Measurements from ENCODE around the gene MINDY4. TPM values are rescaled to one million over a fixed set of nuclear protein-coding genes. Genes with fewer than 3 reads are reported as not detected.

MINDY4 gene
- total and polyA plus RNA-seq, 2 of the 13 experiments (the other 11 are each of a cell fraction or from before 2014, with no cell fraction given), result not detected

DNA sequence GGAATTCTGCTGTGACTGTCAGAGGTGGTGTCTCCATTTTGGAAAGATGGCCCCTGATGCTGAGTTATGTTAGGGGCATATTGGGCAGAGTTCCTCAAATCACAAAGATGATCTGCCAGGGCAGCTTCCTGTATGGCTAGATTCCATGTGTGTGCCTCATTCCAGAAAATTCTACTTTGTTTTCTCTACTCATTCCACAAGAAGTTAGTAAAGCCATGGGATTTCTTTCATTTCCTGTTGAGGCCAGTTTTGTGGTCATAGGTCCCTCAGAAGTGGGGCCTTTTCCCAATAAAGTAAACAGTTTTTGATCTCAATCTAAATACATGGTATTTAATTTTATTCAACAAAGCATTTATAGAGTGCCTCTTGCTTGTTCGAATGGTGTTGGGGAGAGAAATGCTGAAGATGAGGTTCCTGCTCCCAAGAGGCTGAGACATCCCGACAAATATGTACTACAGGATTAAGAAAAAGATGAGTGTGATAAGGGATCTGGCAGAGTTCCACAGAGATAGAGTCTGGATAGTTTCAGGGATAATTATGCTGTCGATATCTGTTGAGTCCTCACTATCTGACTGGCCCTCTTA is 33.0 kb downstream of the MINDY4 start:
- no peak overlapping the region for H3K4me2 ChIP-seq (ENCODE audit: low read depth, low read length)
- in situ Hi-C loops (cut with HindIII; ENCODE audit: extremely low pct_ligation_motif_present, low pct_unique_long_range_greater_than_20kb), result loop anchor here (5.0 kb wide), 2 partner anchors 173 to 318 kb away; no protein-coding TSS in a partner anchor
- no peak for FAIRE-seq

DNA sequence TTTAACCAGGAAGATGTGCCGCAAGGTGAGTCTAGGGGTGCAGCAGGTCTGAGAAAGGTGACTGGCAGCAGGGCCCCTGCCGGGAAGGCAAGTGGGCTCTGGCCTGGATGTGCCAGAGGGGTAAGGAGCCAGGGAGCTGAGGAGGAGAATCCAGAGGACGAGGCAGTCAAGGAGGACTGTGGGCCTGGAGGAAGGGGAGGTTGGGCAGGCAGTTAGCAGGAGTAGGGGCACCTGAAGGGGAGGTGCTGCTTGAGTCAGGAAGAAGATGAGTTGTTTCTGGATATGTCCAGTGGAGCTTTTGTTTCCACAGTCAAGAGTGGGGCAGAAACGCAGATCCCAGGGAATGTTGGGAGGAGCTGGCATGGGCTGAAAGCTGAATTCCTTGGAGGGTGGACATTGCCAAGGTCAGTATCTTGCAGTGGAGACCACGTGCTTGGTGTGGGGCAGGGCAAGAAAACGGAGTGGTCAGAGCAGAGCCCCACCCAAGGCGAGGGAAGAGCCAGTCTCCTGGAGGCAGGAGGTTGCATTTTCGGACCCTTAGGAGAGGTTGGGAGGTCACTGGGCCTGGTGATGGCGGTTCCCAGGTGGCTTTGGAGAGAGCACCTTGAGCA is 34.0 kb downstream of the MINDY4 start:
- 26% methylated on average over 9 of the region's 9 CpGs for WGBS (ENCODE audit: low lambda C conversion rate)
- H4K20me1 ChIP-seq (ENCODE audit: insufficient read depth, low read length), result no peaks in the 10 kb centered on the region
- TF ChIP-seq ZNF367 (CRISPR knock-in tag; IDR thresholded peaks at IDR 0.05; ENCODE audit: borderline replicate concordance), result no peak
- H3K4me1 ChIP-seq (ENCODE audit: insufficient read depth, low read length), result no peaks in the 10 kb centered on the region
- DNase-seq (ENCODE audit: low spot score) (no peak), ATAC-seq (no peak), FAIRE-seq (no peak)
- no peak overlapping the region for H2AFZ ChIP-seq (ENCODE audit: low read length)
- CTCF ChIA-PET (ENCODE audit: low intra/inter-chr PET ratio, low total read pairs), result no interaction called here
- H3K79me2 ChIP-seq (ENCODE audit: insufficient read depth, low read length), result no peaks in the 10 kb centered on the region
- no peaks in the 10 kb centered on the region for H3K9me3 ChIP-seq (ENCODE audit: low read length)
- no peak overlapping the region for H3K4me3 ChIP-seq (replicated peaks in 1 of 3; ENCODE audit: insufficient read depth in 1 of 3, low read depth in 2 of 3, low read length in 3 of 3)
- intact Hi-C loops (cut with micrococcal nuclease; ENCODE audit: unreplicated experiment) (no loop called here), in situ Hi-C loops (cut with HindIII; ENCODE audit: extremely low pct_ligation_motif_present, low pct_unique_long_range_greater_than_20kb) (no loop called here)
- BruUV-seq (replicated peaks), result no TSS peak
- H3K27ac ChIP-seq (ENCODE audit: extremely low read length, insufficient read depth, low read length), result no peak overlapping the region
- POLR2A ChIA-PET, result no interaction called here
- H3K36me3 ChIP-seq (replicated peaks in 1 of 2; ENCODE audit: control insufficient read depth in 1 of 2, insufficient read depth in 2 of 2, low read length in 2 of 2), result no peaks in the 10 kb centered on the region
- H3K9ac ChIP-seq (ENCODE audit: insufficient read depth, low read depth, low read length), result no peak overlapping the region
- H3K4me2 ChIP-seq (ENCODE audit: low read depth, low read length), result no peak overlapping the region
- peaks cover 0 to 5% of the 10 kb centered on the region in 2 experiments; a peak in 1 of 5 replicates for H3K27me3 ChIP-seq (ENCODE audit: control insufficient read depth in 1 of 2, insufficient read depth in 2 of 2, low read length in 2 of 2)

More for the DNA sequence above, 33.0 kb downstream of the MINDY4 start:
- no peaks in the 10 kb centered on the region for H4K20me1 ChIP-seq (ENCODE audit: insufficient read depth, low read length)
- no peak overlapping the region for H3K4me3 ChIP-seq (replicated peaks in 1 of 3; ENCODE audit: insufficient read depth in 1 of 3, low read depth in 2 of 3, low read length in 3 of 3)
- POLR2A ChIA-PET, result no interaction called here
- H3K36me3 ChIP-seq (replicated peaks in 1 of 2; ENCODE audit: control insufficient read depth in 1 of 2, insufficient read depth in 2 of 2, low read length in 2 of 2), result no peaks in the 10 kb centered on the region
- no peak overlapping the region for H3K9ac ChIP-seq (ENCODE audit: insufficient read depth, low read depth, low read length)
- ATAC-seq (no peak), DNase-seq (ENCODE audit: low spot score) (no peak)
- peaks cover 0 to 5% of the 10 kb centered on the region in 2 experiments; a peak in 1 of 5 replicates for H3K27me3 ChIP-seq (ENCODE audit: control insufficient read depth in 1 of 2, insufficient read depth in 2 of 2, low read length in 2 of 2)
- TF ChIP-seq ZBTB7A (CRISPR knock-in tag; IDR thresholded peaks at IDR 0.05) (no peak), ZNF747 (CRISPR knock-in tag; IDR thresholded peaks at IDR 0.05; ENCODE audit: borderline replicate concordance) (no peak)
- TF ChIP-seq, protein P1, sequence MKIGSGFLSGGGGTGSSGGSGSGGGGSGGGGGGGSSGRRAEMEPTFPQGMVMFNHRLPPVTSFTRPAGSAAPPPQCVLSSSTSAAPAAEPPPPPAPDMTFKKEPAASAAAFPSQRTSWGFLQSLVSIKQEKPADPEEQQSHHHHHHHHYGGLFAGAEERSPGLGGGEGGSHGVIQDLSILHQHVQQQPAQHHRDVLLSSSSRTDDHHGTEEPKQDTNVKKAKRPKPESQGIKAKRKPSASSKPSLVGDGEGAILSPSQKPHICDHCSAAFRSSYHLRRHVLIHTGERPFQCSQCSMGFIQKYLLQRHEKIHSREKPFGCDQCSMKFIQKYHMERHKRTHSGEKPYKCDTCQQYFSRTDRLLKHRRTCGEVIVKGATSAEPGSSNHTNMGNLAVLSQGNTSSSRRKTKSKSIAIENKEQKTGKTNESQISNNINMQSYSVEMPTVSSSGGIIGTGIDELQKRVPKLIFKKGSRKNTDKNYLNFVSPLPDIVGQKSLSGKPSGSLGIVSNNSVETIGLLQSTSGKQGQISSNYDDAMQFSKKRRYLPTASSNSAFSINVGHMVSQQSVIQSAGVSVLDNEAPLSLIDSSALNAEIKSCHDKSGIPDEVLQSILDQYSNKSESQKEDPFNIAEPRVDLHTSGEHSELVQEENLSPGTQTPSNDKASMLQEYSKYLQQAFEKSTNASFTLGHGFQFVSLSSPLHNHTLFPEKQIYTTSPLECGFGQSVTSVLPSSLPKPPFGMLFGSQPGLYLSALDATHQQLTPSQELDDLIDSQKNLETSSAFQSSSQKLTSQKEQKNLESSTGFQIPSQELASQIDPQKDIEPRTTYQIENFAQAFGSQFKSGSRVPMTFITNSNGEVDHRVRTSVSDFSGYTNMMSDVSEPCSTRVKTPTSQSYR (CRISPR knock-in tag; IDR thresholded peaks at IDR 0.05; ENCODE audit: borderline replicate concordance), result no peak
- H3K9me3 ChIP-seq (ENCODE audit: low read length), result no peaks in the 10 kb centered on the region
- no peak overlapping the region for H2AFZ ChIP-seq (ENCODE audit: low read length)
- intact Hi-C loops (cut with micrococcal nuclease; ENCODE audit: unreplicated experiment), result no loop called here
- H3K27ac ChIP-seq (ENCODE audit: extremely low read length, insufficient read depth, low read length), result no peak overlapping the region
- 37% methylated on average over 3 of the region's 3 CpGs for WGBS (ENCODE audit: low lambda C conversion rate)
- CTCF ChIA-PET (ENCODE audit: low intra/inter-chr PET ratio, low total read pairs), result no interaction called here
- no TSS peak for BruUV-seq (replicated peaks)
- no peaks in the 10 kb centered on the region for H3K79me2 ChIP-seq (ENCODE audit: insufficient read depth, low read length)
- H3K4me1 ChIP-seq (ENCODE audit: insufficient read depth, low read length), result no peaks in the 10 kb centered on the region

All from HepG2 (cell line).